ENCODE results near the gene IRF5.
A peak's percentile ranks its signal among the peaks of the same experiment; 100 is the strongest.
"Not testable (repeated sequence)": the region's sequence is repeated elsewhere in the genome, so short reads cannot be mapped to it uniquely, and the experiment has no call there.

IRF5 gene

GRCh38 chr7:128948976-128949760, 11.4 kb downstream of the IRF5 start:
- no peak overlapping the region for H3K4me3 ChIP-seq (ENCODE audit: low read depth, low read length)
- DNase-seq (ENCODE audit: low read depth), result peak; percentile 6

- no peak overlapping the region for H3K4me3 ChIP-seq (ENCODE audit: low read depth, low read length)
- no peak for DNase-seq (ENCODE audit: low read depth)
Observed at GRCh38 chr7:128951296-128951695, 13.6 kb downstream of the IRF5 start.

- no peak for DNase-seq (ENCODE audit: low read depth)
- no peak overlapping the region for H3K4me3 ChIP-seq (ENCODE audit: low read depth, low read length)
Observed at GRCh38 chr7:128954150-128954549, 16.4 kb downstream of the IRF5 start.

- H3K4me3 ChIP-seq (ENCODE audit: low read depth, low read length), result no peak overlapping the region
- DNase-seq (ENCODE audit: low read depth), result peak; percentile 20
Observed at GRCh38 chr7:128954830-128955802, 17.4 kb downstream of the IRF5 start.

GRCh38 chr7:128955981-128956380, 18.3 kb downstream of the IRF5 start:
- DNase-seq (ENCODE audit: low read depth), result no peak

GRCh38 chr7:128959296-128959695, 21.6 kb downstream of the IRF5 start:
- no peak for DNase-seq (ENCODE audit: low read depth)
- no peak overlapping the region for H3K4me3 ChIP-seq (ENCODE audit: low read depth, low read length)

More at GRCh38 chr7:128955981-128956380, 18.3 kb downstream of the IRF5 start:
- H3K4me3 ChIP-seq (ENCODE audit: low read depth, low read length), result no peak overlapping the region

- no peak overlapping the region for H3K4me3 ChIP-seq (ENCODE audit: low read depth, low read length)
- DNase-seq (ENCODE audit: low read depth), result no peak
Observed at GRCh38 chr7:128961030-128961659, 23.4 kb downstream of the IRF5 start.

- no peak overlapping the region for H3K4me3 ChIP-seq (ENCODE audit: low read depth, low read length)
- DNase-seq (ENCODE audit: low read depth), result no peak
Observed at GRCh38 chr7:128962899-128963298, 25.2 kb downstream of the IRF5 start.

- H3K4me3 ChIP-seq (ENCODE audit: low read depth, low read length), result no peak overlapping the region
- no peak for DNase-seq (ENCODE audit: low read depth)
Observed at GRCh38 chr7:128963327-128963757, 25.6 kb downstream of the IRF5 start.

GRCh38 chr7:128968624-128969023, 30.9 kb downstream of the IRF5 start:
- no peak overlapping the region for H3K4me3 ChIP-seq (ENCODE audit: low read depth, low read length)
- DNase-seq (ENCODE audit: low read depth), result no peak

GRCh38 chr7:128974241-128974934, 36.7 kb downstream of the IRF5 start:
- H3K4me3 ChIP-seq (ENCODE audit: low read depth, low read length), result no peak overlapping the region
- no peak for DNase-seq (ENCODE audit: low read depth)

- DNase-seq (ENCODE audit: low read depth), result no peak
- H3K4me3 ChIP-seq (ENCODE audit: low read depth, low read length), result no peak overlapping the region
Observed at GRCh38 chr7:128982105-128982504, 44.4 kb downstream of the IRF5 start.

- no peak for DNase-seq (ENCODE audit: low read depth)
- H3K4me3 ChIP-seq (ENCODE audit: low read depth, low read length), result no peak overlapping the region
Observed at GRCh38 chr7:128985660-128986059, 47.9 kb downstream of the IRF5 start.

GRCh38 chr7:128986609-128987008, 48.9 kb downstream of the IRF5 start:
- DNase-seq (ENCODE audit: low read depth), result no peak
- no peak overlapping the region for H3K4me3 ChIP-seq (ENCODE audit: low read depth, low read length)

- no peak overlapping the region for H3K4me3 ChIP-seq (ENCODE audit: low read depth, low read length)
- DNase-seq (ENCODE audit: low read depth), result no peak
Observed at GRCh38 chr7:128988372-128988771, 50.6 kb downstream of the IRF5 start.

GRCh38 chr7:128989961-128990360, 52.2 kb downstream of the IRF5 start:
- H3K4me3 ChIP-seq (ENCODE audit: low read depth, low read length), result no peak overlapping the region
- no peak for DNase-seq (ENCODE audit: low read depth)

- no peak overlapping the region for H3K4me3 ChIP-seq (ENCODE audit: low read depth, low read length)
- no peak for DNase-seq (ENCODE audit: low read depth)
Observed at GRCh38 chr7:128993419-128993818, 55.7 kb downstream of the IRF5 start.

GRCh38 chr7:128994560-128994959, 56.8 kb downstream of the IRF5 start:
- DNase-seq (ENCODE audit: low read depth); H3K4me3 ChIP-seq (ENCODE audit: low read depth, low read length): not testable (repeated sequence)

- no peak overlapping the region for H3K4me3 ChIP-seq (ENCODE audit: low read depth, low read length)
- no peak for DNase-seq (ENCODE audit: low read depth)
Observed at GRCh38 chr7:128997181-128997580, 59.5 kb downstream of the IRF5 start.
